Adipocyte (in vitro differentiated cells): ENCODE measurements around the gene ATOH8.
A peak's percentile ranks its signal among the peaks of the same experiment; 100 is the strongest.

ENCODE experiments used
- DNase-seq: peaks from one replicate; pipeline ENCODE4 v3.0.0-alpha.2; 2015; ENCODE audit warnings: low read depth
- H3K27me3 ChIP-seq: replicated peaks from 2 replicates; pipeline ENCODE4 v1.7.0; 2013; ENCODE audit warnings: mild to moderate bottlenecking, low read length, moderate library complexity; ENCODE audit not compliant: control insufficient read depth, insufficient read depth
- H3K36me3 ChIP-seq: 2 replicates; pipeline ENCODE4 v1.7.0; 2013; ENCODE audit warnings: low read length, mild to moderate bottlenecking, moderate library complexity; ENCODE audit not compliant: control insufficient read depth, insufficient read depth, severe bottlenecking
- H3K4me1 ChIP-seq: 2 replicates; pipeline ENCODE4 v1.7.0; 2013; ENCODE audit warnings: mild to moderate bottlenecking, low read length, moderate library complexity; ENCODE audit not compliant: control insufficient read depth, insufficient read depth
- H3K4me3 ChIP-seq: 2 replicates; pipeline ENCODE4 v1.7.0; 2013; ENCODE audit warnings: mild to moderate bottlenecking, low read length, moderate library complexity
- H3K9ac ChIP-seq: 2 replicates; pipeline ENCODE4 v1.7.0; 2013; ENCODE audit warnings: mild to moderate bottlenecking, low read length, moderate library complexity
- H3K9me3 ChIP-seq: 2 replicates; pipeline ENCODE4 v1.7.0; 2013; ENCODE audit warnings: mild to moderate bottlenecking, low read length, moderate library complexity; ENCODE audit not compliant: control insufficient read depth

ATOH8 gene

DNA sequence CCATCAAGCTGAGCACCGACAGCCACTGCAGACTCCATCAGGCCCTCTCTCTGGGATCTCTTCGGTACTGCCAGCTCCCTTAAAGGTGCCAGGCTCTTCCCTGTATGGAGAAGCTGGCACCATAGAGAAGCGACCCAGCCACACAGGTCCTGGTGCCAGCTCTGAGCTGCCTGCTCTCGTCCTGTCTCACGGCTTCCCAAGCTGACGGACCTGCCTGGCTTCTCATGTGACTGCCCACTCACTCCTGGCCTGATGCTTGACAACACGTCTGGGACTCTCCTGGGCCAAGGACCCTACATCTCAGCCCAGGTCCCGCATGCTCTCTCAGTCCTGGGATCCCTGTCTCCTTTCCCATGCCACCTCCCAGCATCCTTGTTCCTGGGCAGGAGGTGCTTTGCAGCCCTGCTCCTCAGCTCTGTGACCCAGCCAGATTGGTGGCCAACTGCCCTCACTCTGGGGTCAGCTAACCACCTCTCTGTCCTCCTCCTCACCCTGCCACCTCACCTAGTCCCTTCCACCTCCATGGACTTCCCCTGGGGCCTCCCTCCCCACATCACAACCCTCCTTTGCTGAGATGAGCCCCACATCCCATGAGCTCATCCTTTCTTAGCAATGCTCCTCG, 12.5 kb upstream of the ATOH8 start:
- Histone ChIP-seq H3K27me3 (no peaks in the 10 kb centered on the region), H3K4me3 (no peak overlapping the region), H3K9ac (peak overlapping the region; percentile 92)

GRCh38 chr2:85741833-85742455, 11.8 kb upstream of the ATOH8 start:
- Histone ChIP-seq H3K9ac (peak overlapping the region; percentile 92), H3K4me3 (peak overlapping the region; percentile 71), H3K9me3 (peaks cover 4% of the 10 kb centered on the region), H3K36me3 (no peaks in the 10 kb centered on the region), H3K4me1 (peaks cover 67% of the 10 kb centered on the region), H3K27me3 (no peaks in the 10 kb centered on the region)
- DNase-seq, result peak; percentile 92

More for the DNA sequence above, 12.5 kb upstream of the ATOH8 start:
- peaks cover 69% of the 10 kb centered on the region for H3K4me1 ChIP-seq
- peaks cover 4% of the 10 kb centered on the region for H3K9me3 ChIP-seq
- no peak for DNase-seq
- H3K36me3 ChIP-seq, result no peaks in the 10 kb centered on the region

- Histone ChIP-seq H3K36me3 (no peaks in the 10 kb centered on the region), H3K4me1 (peaks cover 55% of the 10 kb centered on the region), H3K9me3 (peaks cover 4% of the 10 kb centered on the region), H3K9ac (peak overlapping the region; percentile 80), H3K4me3 (peak overlapping the region; percentile 55), H3K27me3 (no peaks in the 10 kb centered on the region)
- no peak for DNase-seq
Observed at GRCh38 chr2:85743304-85743978, 10.3 kb upstream of the ATOH8 start.

GRCh38 chr2:85744055-85744454, 9.7 kb upstream of the ATOH8 start:
- H3K4me1 ChIP-seq, result peaks cover 61% of the 10 kb centered on the region

GRCh38 chr2:85744741-85745601, 8.8 kb upstream of the ATOH8 start:
- no peaks in the 10 kb centered on the region for H3K36me3 ChIP-seq
- H3K4me3 ChIP-seq, result peak overlapping the region; percentile 55
- DNase-seq, result peak; percentile 75
- peak overlapping the region; percentile 80 for H3K9ac ChIP-seq
- H3K27me3 ChIP-seq, result no peaks in the 10 kb centered on the region
- H3K4me1 ChIP-seq, result peaks cover 68% of the 10 kb centered on the region
- H3K9me3 ChIP-seq, result peaks cover 4% of the 10 kb centered on the region

More at GRCh38 chr2:85744055-85744454, 9.7 kb upstream of the ATOH8 start:
- H3K27me3 ChIP-seq, result no peaks in the 10 kb centered on the region
- no peak for DNase-seq
- H3K9me3 ChIP-seq, result peaks cover 4% of the 10 kb centered on the region
- H3K4me3 ChIP-seq, result peak overlapping the region; percentile 55
- H3K9ac ChIP-seq, result peak overlapping the region; percentile 80
- H3K36me3 ChIP-seq, result no peaks in the 10 kb centered on the region

DNA sequence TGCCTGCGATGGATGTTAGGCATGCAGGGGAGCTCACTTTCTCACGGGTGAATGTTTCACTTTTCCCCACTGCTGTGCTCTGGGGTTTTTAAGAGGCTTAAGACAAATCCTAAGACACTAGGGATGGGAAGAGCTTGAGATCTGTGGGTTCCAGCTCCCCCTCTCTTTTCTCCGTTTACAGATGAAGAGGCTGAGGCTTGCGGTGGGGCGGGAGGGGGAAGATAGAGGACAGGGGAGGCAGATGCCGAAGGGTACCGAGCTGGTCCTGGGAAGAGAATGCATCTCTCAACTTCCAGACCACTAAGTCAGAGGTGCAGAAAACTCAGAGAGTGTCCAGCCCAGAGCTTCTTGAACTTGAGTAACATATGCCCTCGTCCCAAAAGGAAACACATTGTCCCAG, 8.2 kb upstream of the ATOH8 start:
- Histone ChIP-seq H3K27me3 (no peaks in the 10 kb centered on the region), H3K36me3 (no peaks in the 10 kb centered on the region), H3K9ac (peak overlapping the region; percentile 80), H3K9me3 (no peaks in the 10 kb centered on the region), H3K4me1 (peaks cover 75% of the 10 kb centered on the region), H3K4me3 (peak overlapping the region; percentile 55)
- DNase-seq, result no peak

- Histone ChIP-seq H3K27me3 (no peaks in the 10 kb centered on the region), H3K4me3 (no peak overlapping the region), H3K36me3 (no peaks in the 10 kb centered on the region), H3K9ac (peak overlapping the region; percentile 80), H3K4me1 (peaks cover 76% of the 10 kb centered on the region), H3K9me3 (no peaks in the 10 kb centered on the region)
- DNase-seq, result no peak
Observed at GRCh38 chr2:85746321-85747004, 7.3 kb upstream of the ATOH8 start.

DNA sequence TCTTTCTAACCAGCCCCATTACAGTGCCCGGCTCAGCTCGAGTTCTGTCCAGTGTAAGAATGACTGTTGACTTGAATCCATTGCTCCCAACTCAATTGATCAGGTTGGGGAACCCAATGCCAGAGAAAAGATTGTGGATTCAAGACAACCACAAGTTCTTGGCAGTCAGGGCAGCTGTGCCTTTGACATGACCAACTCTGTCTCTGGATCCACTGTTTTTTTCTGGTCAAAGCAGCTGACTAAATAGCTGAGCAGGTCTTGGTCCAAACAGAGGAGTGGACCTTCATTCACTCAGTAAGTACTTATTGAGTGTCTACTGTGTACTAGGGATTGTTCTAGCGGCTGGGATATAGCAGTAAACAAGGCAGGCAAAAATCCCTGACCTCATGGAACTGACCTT, 6.3 kb upstream of the ATOH8 start:
- peaks cover 77% of the 10 kb centered on the region for H3K4me1 ChIP-seq
- no peaks in the 10 kb centered on the region for H3K27me3 ChIP-seq
- no peak overlapping the region for H3K9ac ChIP-seq
- no peak for DNase-seq
- H3K36me3 ChIP-seq, result no peaks in the 10 kb centered on the region
- no peaks in the 10 kb centered on the region for H3K9me3 ChIP-seq
- H3K4me3 ChIP-seq, result no peak overlapping the region

DNA sequence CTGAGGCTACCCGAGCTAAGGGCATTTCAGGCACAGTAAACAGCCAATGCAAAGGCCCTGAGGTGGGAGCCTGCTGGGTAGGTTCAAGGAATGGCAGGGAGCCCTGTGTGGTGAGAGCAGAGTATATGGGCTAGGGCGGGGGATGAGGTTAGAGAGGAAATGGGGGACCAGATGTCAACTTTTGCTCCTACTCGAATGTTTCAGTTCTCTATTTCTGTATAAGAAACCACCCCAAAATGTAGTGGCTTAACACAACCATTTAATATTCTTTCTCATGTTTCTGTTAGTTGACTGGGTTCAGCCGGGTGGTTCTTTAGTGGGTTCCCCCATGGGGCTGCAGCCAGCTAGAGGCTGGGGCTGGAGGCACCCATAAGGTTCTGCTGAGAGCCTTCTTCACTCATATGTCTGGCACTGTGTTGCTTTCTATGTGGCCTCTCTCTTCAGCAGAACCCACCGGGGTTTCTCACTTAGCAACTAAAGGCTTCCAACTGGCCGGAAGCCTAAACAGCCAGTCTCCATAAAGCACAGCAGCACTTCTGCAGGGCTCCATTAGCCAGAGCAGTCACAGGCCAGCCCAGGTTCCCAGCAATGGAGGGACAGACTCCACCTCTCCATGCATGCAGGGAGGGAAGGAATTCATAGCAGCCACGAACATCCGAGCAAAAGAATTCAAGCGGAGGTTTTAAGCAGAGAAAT, 5.6 kb upstream of the ATOH8 start:
- H3K4me3 ChIP-seq, result no peak overlapping the region
- no peaks in the 10 kb centered on the region for H3K9me3 ChIP-seq
- H3K36me3 ChIP-seq, result no peaks in the 10 kb centered on the region
- H3K4me1 ChIP-seq, result peaks cover 79% of the 10 kb centered on the region
- no peak for DNase-seq
- no peaks in the 10 kb centered on the region for H3K27me3 ChIP-seq
- H3K9ac ChIP-seq, result peak overlapping the region; percentile 18
